Mucosa of descending colon (tissue), 3 donors: ENCODE measurements around the gene PRRX2. TPM values are rescaled to one million over a fixed set of nuclear protein-coding genes. Genes with fewer than 3 reads are reported as not detected.

Experiments used
- ATAC-seq: fragments of 200-7000 bp; cut with Tn5 transposase; one replicate; pipeline ENCODE4 v1.9.1; 2020; ENCODE audit warnings: mild to moderate bottlenecking, moderate library complexity
- DNase-seq, 3 donors: peaks; one replicate each; pipeline ENCODE4 v3.0.0-alpha.2; 2020
- H3K36me3 ChIP-seq: fragments of 200-600 bp; one replicate; pipeline ENCODE4 v1.8.0; 2021; ENCODE audit warnings: low read depth, mild to moderate bottlenecking
- H3K4me1 ChIP-seq: fragments of 200-600 bp; one replicate; pipeline ENCODE4 v1.8.0; 2021; ENCODE audit warnings: low read depth, mild to moderate bottlenecking
- H3K4me3 ChIP-seq: fragments of 200-600 bp; one replicate; pipeline ENCODE4 v1.8.0; 2021; ENCODE audit warnings: mild to moderate bottlenecking
- H3K9me3 ChIP-seq: fragments of 200-600 bp; one replicate; pipeline ENCODE4 v1.8.0; 2021; ENCODE audit warnings: mild to moderate bottlenecking
- intact Hi-C, 2 donors: fragments of 100-400 bp; cut with DNase I in 1 of 2; cut with micrococcal nuclease in 1 of 2; formaldehyde crosslinking; loops; one replicate each; pipeline versions ENCODE4 v1.11.0 to v1.11.1; 2022; cut with DNase I, micrococcal nuclease
- total RNA-seq, 3 donors: library from RNA; stranded (reverse); fragmentation: NEBNext Ultra II Directional in 2 of 3; extraction: Animal tissue kit (Norgen Biotek cat#: 25700) in 2 of 3; gene quantifications; one replicate each; pipeline versions ENCODE4 v1.2.1 to v1.2.4, GENCODE V29; 2021 to 2023
- TF ChIP-seq, protein P1 (sequence below): fragments of 200-600 bp; IDR thresholded peaks from one replicate; pipeline ENCODE4 v1.8.0; 2022; ENCODE audit warnings: antibody characterized with exemption, mild to moderate bottlenecking
- donor health status: DM: no; HTN: no; CAD: no; lungs with moderate emphysema.
- donor health status: DM: no; HTN: no; CAD: no.
- donor health status: DM: no; HTN: yes; CAD: no.

Gene PRRX2
- total RNA-seq, 3 donors from 2014 or later, result 0.38 to 1.6 (median 0.89) TPM

- no peak for ATAC-seq
- H3K4me3 ChIP-seq, result no peak overlapping the region
- TF ChIP-seq, protein P1, sequence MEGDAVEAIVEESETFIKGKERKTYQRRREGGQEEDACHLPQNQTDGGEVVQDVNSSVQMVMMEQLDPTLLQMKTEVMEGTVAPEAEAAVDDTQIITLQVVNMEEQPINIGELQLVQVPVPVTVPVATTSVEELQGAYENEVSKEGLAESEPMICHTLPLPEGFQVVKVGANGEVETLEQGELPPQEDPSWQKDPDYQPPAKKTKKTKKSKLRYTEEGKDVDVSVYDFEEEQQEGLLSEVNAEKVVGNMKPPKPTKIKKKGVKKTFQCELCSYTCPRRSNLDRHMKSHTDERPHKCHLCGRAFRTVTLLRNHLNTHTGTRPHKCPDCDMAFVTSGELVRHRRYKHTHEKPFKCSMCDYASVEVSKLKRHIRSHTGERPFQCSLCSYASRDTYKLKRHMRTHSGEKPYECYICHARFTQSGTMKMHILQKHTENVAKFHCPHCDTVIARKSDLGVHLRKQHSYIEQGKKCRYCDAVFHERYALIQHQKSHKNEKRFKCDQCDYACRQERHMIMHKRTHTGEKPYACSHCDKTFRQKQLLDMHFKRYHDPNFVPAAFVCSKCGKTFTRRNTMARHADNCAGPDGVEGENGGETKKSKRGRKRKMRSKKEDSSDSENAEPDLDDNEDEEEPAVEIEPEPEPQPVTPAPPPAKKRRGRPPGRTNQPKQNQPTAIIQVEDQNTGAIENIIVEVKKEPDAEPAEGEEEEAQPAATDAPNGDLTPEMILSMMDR, result peak; percentile 78
- peak; percentile 61 to 78 (median 77) for DNase-seq
- H3K4me1 ChIP-seq, result peaks cover 27% of the 10 kb centered on the region
- intact Hi-C loops, result no loop called here
- H3K9me3 ChIP-seq, result no peaks in the 10 kb centered on the region
- H3K36me3 ChIP-seq, result no peaks in the 10 kb centered on the region
These were observed 41.2 kb upstream of the PRRX2 start for GRCh38 chr9:129624168-129624759.

DNA sequence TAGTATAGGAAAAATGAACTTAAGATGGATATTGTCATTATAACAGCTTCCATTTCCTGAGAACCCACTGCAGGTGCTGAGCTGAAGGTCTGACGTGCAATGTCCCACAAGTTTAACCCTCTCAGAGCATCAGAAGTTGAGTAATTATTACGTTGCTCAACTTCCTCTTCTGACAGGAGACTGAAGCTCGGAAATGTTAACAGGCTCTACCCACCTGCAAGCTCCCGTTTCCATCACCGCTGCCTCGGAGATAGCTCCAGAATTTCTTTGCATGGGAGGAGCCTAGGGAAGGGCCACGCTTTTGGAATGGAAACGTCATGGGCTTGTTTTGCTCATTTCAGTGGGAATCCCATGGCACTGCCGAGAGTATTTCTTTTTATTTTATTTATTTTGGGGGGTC lies 40.5 kb upstream of the PRRX2 start:
- no peaks in the 10 kb centered on the region for H3K36me3 ChIP-seq
- TF ChIP-seq, protein P1, result no peak
- peaks cover 24% of the 10 kb centered on the region for H3K4me1 ChIP-seq
- intact Hi-C loops, result no loop called here
- ATAC-seq (no peak), DNase-seq (no peak)
- H3K9me3 ChIP-seq, result no peaks in the 10 kb centered on the region
- H3K4me3 ChIP-seq, result no peak overlapping the region

DNA sequence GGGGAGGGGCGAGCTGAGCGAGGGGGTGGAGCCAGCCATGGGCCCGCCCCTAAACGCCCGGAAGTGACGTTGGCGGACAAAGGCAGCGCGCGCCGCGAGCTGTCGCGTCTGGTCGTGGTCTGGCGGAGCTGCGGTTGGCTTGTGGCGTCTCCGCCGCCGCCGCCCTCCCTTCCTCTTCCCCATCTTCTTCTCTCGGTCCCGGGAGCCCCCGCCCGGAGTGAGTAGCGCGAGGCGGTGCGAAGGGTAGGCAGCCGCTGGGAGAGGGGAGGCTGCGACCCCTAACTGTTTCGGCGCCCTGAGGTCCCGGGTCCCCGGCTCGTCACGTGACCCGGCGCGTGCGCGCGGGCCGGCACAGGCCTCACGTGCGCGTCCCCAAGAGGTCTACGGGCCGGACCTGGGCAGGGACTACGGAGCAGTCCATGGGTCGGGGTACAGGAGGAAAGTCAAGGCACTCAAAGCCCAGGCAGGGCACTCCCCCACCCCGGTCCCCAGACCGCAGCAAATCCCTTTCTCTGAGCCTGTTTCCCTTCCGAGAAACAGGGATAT lies 39.3 kb upstream of the PRRX2 start, which contains the start of gene NTMT1:
TSS of gene NTMT1 (plus strand) at position 85 of the 546 bp plus-strand sequence. CDS start 6,541 bp downstream, outside the sequence.
- H3K9me3 ChIP-seq, result no peaks in the 10 kb centered on the region
- TF ChIP-seq, protein P1, result no peak
- no peaks in the 10 kb centered on the region for H3K36me3 ChIP-seq
- peak; percentile 90 to 93 (median 92) for DNase-seq
- H3K4me3 ChIP-seq, result peak within 1 kb of the TSS; percentile 29
- intact Hi-C loops, result no loop called here
- ATAC-seq, result peak; percentile 95
- H3K4me1 ChIP-seq, result peaks cover 15% of the 10 kb centered on the region

DNA sequence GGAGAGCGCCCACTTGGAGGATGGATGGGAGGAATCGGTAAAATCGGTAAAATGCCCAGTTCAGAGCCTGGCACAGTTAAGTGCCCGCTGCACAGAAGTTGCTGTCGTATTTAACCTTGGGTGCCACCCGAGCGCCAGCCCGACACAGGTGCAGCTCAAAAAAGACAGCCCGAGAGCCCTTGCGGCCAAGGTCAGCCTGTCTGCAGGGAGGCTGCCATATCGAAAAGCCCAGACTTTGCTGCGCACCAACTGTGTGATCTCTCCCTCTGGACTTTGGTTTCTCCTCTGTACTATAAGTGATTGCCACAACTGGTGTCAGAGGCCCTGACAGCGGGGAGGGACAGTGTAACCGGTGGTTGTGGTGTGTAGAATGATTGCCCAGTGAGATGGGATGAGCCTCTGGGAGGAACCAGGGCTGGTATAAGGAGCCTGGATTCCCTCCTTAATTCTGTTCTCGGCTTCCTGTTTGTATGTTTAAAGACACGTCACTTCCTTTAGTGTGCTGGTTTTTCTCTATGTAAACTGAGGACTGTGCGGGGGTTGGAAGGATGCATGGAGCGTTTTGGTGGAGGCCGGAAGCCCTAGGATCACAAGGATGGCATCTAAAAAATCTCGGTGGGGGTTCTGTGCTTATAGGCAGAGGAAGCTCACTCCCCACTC lies 38.7 kb upstream of the PRRX2 start:
- DNase-seq, result peak in 2 of 3 donors; percentile 57 to 65
- Histone ChIP-seq H3K4me1 (peaks cover 15% of the 10 kb centered on the region), H3K9me3 (no peaks in the 10 kb centered on the region), H3K36me3 (no peaks in the 10 kb centered on the region), H3K4me3 (peak overlapping the region; percentile 29)
- ATAC-seq, result peak; percentile 72
- TF ChIP-seq, protein P1, result no peak
- intact Hi-C loops, result no loop called here

DNA sequence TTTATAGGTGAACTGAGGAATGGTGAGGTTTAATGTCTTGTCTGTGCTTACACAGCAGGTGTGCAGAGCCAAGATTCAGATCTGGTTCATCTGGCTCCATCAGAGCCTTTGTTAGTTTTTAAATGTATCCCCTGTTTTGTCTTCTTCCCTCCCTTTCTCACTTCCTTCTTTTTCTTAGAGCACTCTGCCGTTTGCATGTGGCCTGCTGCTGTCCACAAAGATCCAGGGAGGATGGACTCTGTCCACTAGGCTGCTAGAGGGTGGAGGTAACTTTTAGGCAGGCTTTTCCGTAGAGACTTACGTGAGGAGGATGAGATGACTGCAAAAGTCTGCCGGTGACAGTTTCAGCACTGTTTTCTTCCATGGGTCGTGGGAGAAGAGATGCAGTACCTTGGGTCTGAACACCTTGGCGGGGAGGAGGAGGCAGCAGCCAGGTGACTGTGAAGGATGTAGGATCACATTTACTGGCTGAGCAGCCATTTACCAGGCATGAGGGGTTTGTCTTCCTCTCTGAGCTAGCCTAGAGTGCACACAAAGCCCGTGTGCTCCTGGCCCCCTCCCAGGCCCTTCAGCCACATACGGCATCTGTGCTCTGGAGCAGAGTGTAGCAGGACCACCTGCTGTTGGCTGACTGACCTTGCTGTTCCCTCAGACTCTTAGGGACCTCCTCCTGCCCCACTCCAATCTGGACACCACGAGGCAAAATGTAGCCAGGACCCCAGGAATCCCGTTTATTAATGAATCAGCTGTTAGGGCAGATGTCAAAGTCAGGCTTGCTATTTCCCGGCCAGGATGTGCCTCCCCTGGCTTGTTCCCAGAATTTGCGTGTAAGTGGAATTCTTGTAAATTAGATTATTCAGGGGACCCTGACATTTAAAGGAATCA lies 37.6 kb upstream of the PRRX2 start:
- no peaks in the 10 kb centered on the region for H3K9me3 ChIP-seq
- H3K4me1 ChIP-seq, result peaks cover 15% of the 10 kb centered on the region
- no peaks in the 10 kb centered on the region for H3K36me3 ChIP-seq
- no peak for ATAC-seq
- intact Hi-C loops, result no loop called here
- TF ChIP-seq, protein P1, result no peak
- H3K4me3 ChIP-seq, result no peak overlapping the region
- no peak for DNase-seq
